Transverse colon (tissue), 4 donors: ENCODE data around the gene PARP16.

Source experiments
- EP300 ChIP-seq: sonication (generic); formaldehyde crosslinking; IDR thresholded peaks from one replicate; pipeline ENCODE4 v1.6.1; 2017; ENCODE audit warnings: antibody characterized with exemption, low read depth
- POLR2A ChIP-seq: fragments of 450-650 bp; IDR thresholded peaks from one replicate; pipeline ENCODE4 v1.6.1; 2016; ENCODE audit warnings: antibody characterized with exemption, mild to moderate bottlenecking, moderate library complexity
- POLR2AphosphoS5 ChIP-seq, 3 donors: sonication (generic); formaldehyde crosslinking; IDR thresholded peaks; one replicate each; pipeline ENCODE4 v1.6.1; 2016; ENCODE audit warnings: antibody characterized with exemption in 3 of 3
- TF ChIP-seq, protein P1 (sequence below), 5 experiments: fragments of 200-600 bp in 3 of 5; fragments of 450-650 bp in 2 of 5; sonication (generic) in 3 of 5; IDR thresholded peaks; 1 replicate in 2 of 5; 2 replicates in 3 of 5; pipeline ENCODE4 v1.5.1; 2016 to 2017; ENCODE audit warnings: antibody characterized with exemption in 5 of 5, inconsistent platforms in 3 of 5, mild to moderate bottlenecking in 2 of 5, moderate library complexity in 1 of 5

DNA sequence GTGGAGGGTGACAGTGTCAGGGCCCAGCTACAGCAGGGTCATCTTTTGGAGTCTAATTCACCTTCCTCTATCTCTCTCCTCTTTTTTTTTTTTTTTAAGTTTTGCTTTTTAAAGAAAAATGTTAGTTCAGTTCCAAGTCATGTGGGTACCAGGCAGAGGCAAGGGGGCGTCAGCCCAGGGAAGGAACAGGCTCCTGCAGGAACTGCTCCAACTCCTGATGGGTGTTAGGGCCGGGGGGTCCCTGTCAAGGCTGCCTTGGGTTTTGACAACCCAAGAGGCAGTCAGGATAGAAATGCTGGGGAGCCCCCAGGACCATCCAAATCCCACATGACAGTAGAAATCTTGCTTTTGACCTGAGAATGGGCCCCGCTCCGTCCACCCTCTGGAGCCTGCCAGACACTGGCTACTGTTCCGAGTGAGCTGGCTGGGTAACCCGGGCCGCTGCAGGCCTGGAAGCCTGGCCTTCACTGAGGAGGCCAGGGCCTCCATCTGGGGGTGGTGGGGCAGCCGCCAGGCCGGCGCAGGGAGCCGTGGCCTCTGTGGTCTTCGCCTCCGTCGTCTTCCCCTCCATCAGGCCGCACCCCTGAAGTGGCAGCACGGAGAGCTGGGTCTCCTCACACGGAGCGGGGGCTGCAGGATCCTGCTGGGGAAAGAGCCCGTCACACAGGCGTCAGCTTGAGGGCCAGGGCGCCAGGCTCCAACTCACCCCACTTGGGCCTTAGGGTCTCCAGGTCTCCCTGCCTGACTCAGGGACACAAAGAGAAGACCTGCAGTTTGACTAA is 42.0 kb upstream of the PARP16 start:
- TF ChIP-seq, protein P1, sequence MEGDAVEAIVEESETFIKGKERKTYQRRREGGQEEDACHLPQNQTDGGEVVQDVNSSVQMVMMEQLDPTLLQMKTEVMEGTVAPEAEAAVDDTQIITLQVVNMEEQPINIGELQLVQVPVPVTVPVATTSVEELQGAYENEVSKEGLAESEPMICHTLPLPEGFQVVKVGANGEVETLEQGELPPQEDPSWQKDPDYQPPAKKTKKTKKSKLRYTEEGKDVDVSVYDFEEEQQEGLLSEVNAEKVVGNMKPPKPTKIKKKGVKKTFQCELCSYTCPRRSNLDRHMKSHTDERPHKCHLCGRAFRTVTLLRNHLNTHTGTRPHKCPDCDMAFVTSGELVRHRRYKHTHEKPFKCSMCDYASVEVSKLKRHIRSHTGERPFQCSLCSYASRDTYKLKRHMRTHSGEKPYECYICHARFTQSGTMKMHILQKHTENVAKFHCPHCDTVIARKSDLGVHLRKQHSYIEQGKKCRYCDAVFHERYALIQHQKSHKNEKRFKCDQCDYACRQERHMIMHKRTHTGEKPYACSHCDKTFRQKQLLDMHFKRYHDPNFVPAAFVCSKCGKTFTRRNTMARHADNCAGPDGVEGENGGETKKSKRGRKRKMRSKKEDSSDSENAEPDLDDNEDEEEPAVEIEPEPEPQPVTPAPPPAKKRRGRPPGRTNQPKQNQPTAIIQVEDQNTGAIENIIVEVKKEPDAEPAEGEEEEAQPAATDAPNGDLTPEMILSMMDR (IDR thresholded peaks at IDR 0.05): no peak
- no peak for TF ChIP-seq EP300
- TF ChIP-seq POLR2A: no peak
- TF ChIP-seq POLR2AphosphoS5 (IDR thresholded peaks at IDR 0.05): no peak
